HG03095 (cell line): ENCODE measurements around the gene PTGIR.

Experiments used
- ATAC-seq: cut with Tn5 transposase; IDR thresholded peaks from one replicate; pipeline ENCODE4 v1.9.1; 2021; ENCODE audit warnings: moderate library complexity; ENCODE audit not compliant: unreplicated experiment

The PTGIR gene, protein sequence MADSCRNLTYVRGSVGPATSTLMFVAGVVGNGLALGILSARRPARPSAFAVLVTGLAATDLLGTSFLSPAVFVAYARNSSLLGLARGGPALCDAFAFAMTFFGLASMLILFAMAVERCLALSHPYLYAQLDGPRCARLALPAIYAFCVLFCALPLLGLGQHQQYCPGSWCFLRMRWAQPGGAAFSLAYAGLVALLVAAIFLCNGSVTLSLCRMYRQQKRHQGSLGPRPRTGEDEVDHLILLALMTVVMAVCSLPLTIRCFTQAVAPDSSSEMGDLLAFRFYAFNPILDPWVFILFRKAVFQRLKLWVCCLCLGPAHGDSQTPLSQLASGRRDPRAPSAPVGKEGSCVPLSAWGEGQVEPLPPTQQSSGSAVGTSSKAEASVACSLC

DNA sequence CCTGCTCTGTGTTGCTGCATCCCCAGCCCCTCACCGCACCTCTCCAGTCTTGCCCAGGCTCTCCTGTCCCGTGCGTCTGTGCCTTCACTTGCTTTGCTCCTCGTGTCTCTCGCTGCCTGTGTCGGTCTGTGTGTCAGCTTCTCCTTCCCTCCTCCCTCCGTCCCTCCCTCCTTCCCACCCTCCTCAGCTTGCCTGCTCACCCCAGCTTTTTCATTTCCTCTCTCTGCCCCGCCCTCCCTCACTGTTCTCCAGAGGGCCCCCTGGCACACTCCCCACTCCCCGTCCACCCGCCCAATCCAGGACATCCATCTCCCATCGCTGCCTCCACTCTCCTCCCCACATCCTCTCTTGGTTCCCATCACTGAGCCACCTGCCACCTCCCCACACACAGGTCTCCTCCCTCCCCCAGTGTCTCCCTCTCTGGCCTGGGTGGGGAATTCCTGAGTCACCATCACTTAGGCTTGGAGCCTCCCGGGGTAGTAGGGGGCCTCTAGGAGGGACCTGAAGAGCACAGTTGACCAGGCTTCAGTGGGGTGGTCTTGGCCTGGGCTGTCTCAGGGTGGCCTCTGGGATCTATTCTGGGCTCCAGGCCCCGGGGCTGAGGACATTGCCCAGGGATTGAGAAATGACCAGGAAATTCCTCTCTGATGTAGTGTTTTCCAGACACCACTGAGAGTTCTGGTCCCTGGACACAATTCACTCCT lies at the start of gene PTGIR:
PTGIR (minus strand) TSS at position 132 of the 704 bp plus-strand sequence. CDS start 864 bp downstream, outside the sequence.
- ATAC-seq, result no peak

DNA sequence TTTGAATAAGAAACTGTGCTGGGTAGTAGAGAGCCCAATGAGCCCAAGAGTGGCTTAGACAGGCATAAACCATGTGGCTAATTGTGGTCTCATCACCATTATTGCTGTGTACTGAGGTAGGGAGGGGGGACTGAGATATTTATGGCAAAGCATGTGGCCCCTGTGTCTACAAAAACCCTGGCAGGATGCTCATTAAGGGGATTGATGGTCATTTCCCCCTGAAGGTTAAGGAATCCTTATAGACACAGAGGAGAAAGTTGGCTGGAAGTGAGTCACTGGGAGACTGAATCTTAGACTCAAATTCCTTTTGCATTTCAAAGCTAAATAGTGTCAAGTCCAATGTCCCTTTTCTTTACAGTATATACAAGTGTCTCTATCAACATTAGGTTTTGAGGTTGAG lies 45.9 kb upstream of the PTGIR start:
- ATAC-seq, result no peak

DNA sequence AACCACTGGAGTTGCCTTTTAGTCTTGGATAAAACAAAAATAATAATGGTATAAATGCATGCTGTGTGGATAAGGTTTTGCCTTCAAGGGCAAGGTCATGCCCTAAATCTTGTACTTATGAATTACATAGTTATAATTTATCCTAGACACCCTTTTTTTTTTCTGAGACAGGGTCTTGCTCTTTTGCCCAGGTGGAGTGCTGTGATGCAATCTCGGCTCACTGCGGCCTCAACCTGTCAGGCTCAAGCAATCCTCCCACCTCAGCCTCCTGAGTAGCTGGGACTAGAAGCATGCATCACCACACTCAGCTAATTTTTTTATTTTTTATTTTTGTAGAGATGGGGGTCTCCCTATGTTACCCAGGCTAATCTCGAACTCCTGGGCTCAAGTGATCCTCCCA lies 43.8 kb upstream of the PTGIR start:
- ATAC-seq, result no peak

DNA sequence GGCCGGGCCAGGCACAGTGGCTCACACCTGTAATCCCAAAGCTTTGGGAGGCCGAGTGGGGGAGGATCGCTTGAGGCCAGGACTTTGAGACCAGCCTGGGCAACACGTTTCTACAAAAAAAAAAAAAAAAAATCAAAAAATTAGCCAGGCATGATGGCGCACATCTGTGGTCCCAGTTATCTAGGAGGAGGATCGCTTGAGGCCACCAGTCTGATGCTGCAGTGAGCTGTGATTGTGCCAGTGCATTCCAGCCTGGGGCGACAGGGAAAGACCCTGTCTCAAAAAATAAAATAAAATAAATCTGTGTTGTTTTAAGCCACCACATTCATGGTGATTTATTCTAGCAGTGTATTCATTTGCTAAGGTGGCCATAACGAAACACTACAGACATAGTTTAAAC lies 40.2 kb upstream of the PTGIR start:
- ATAC-seq, result no peak

DNA sequence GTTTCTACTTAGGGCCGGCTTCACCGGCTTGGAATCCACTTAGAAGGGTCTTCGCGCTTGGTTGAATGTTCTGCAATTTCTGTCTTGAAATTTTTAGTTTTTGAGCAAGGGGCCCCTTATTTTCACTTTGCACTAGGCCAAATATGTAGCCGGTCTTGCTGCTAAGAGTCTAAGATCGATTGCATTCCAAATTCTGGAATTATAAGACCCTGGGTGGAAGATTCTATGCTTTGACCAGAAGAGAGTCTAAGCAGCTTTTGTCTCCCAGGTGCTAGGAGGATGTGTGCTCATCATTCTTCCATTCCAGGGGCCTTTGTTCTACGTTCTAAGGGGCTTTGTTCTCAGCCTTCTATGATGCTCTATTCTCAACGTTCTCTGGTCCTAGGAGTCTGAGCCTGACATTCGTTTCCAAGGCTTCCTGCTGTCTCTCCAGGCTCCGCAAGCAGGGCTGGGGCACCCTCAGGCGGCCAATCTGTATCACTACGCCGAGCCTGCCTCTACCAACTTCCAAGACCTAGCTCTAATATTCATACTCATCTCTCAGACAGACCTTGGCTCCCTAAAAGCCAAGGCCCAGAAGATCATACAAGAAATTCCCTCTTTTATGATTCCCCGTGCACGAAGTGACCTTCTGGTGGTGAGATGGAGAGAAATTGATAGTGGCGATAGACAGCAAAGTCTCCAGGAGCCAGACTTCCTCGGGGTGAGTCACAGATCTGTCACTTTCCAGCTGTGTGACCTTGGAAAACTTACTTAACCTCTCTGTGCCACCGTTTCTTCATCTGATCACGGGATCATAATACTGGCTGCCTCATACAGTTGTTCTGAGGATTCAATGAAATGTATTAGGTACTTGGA lies 37.1 kb upstream of the PTGIR start:
- ATAC-seq, result no peak

DNA sequence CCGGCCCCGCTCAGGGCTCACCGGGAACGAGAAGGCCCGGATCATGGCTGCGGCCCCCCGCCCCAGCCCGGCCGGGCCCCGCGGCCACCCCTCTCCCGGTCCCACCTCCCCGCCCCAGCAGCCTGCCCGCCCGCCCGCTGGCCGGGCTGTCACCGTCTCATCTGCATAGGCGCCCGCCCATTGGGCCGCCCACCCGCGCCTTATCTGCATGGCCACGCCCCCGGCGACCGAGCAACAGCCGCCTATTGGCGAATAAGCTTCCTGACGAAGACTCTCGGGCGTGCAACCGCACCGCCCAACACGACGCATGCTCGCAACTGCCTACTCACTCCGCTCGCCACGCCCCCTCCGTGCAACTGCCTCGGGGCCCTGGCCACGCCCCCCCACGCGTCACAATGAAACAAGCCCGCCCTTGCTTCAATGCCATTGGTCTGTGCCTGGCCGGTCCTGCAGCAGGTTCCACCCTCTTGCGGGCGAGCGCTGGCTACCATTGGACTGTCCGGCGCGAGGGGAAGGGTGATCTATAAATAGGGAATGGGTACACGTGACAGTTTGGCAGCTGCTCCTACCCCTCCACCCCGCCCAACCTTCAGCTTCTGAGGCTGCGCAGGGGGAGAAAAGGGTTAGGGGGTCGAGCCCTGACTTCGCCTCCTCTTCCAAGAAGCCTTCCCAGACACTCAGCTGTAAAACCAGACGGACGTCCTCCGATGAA lies 36.3 kb upstream of the PTGIR start, which contains the start of gene DACT3:
DACT3 (minus strand) TSS at position 163 of the 712 bp plus-strand sequence; CDS start at position 45, 118 bp downstream.
- peak; percentile 85 for ATAC-seq

DNA sequence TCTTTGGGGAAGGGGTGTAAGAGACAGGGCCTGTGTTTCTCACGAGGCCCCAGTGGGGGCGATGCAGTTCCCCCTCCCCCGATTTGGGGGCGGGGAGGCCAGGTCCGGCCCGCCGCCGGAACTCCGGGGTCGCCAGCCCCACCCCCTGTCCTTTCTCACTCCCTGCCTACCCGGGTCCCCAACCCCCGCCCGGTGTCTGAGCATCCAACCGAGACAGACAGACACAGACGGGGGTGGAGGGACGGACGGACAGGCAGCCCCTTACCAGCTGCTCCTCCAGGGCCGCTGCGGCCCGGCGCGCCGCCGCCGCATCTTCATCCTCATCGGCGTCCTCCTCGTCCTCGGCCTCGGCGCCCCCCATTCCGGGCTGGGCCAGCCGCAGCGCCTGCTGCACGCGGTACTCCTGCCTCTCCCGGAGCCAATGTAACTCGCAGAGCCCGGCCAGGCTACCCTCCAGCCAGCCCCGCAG lies 35.7 kb upstream of the PTGIR start:
- ATAC-seq, result no peak

DNA sequence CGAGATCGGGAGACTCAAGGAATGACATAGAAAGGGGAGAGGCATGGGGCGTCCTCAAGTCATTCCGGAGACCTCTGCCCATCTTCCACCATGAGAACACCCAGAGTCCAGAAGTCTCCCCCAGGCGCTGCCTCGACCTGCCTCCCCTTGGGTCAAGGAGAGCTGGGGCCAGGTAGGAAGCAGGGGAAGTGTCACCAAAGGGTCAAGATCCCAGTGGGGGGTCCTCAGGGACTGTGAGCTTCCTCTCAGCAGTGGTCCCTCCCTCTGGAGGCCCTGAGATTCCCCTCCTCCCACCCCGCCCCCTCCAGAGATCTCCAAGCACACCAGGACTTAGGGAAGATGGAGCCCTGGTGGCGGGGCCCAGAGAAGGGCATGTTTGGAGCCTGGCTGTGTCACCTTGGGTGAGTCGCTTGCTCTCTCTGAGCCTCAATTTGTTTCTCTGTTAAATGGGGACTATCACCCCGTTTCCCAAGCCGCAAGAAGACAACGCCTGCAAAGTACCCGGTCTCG lies 35.2 kb upstream of the PTGIR start:
- no peak for ATAC-seq

DNA sequence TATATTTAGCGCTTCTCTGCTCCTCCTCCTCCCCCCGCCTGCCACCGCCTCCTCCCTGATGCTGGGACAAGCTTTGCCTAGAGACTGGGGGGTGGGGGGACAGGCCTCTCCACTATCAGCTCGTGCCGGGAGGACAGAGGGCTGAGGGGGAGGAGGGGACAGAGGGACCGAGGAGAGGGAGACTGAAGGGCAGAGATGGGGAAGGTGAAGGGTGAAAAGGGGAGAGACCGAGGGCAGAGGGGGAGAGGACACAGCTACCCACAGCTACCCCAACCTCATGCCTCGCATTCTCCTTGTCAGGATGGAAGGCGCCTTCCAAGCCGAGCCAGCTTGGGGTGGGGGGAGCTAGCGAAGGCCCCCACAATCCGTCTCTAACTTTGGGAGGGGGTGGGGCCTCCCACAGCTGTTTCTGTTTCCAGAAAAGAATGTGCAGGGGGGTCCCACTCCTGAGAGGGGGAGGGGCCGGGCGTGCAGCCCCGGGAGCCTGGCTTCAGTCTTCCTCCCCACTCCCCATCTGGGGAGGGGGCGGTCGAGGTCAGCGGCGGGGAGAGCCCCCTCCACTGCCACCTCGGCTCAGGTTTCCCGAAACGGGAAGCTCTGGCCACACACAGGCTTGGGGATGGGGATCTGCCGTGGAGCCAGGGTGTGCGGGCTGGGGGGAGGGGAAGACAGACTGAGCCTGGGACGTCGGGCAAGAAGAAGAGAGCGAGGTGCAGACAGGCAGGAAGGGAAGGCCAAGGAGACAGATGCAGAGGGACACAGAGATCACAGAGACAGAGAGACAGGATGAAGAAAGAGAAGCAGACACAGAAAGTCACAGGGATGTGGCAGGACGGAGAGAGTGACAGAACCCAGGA lies 34.5 kb upstream of the PTGIR start:
- ATAC-seq, result no peak

DNA sequence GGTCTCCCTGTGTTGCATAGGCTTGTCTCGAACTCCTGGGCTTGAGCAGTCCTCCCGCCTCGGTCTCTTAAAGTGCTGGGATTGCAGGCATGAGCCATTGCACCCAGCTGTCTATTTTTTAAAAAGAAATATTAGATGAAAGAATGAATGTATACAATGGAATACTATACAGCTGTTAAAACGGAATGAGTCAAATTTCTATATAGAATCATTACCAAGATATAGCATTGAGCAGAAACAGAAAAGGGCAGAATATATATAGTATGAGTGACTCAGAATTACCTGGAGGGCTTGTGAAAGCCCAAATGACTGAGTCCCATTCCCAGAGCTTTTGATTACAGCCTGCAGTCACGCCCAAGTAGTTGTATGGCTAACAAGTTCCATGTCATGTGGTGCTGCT lies 31.7 kb upstream of the PTGIR start:
- ATAC-seq, result no peak

DNA sequence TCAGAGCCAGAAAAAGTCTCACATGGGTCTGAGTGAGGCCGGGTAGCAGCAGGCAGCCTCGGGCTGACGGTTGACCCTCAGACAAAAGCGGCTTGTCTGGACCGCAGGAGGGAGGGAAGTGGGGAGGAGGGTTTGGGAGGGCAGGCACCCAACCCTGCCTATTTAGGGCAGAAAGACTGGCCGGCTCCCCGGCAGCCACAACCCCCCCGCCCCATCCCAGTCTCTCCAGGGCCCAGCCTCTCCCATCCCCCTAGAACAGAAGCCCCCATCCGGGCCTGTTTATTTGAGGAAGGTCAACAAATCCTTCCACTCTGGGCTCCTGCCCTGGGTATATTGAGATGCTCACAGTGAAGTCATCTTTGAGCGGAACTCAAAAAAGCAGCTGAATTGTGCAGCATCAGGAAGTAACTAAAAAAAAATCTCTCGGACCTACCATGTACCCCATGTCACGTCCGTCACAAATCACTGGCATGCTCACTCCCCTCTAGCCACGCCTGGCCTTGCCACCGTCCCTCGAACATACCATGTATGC lies 29.8 kb upstream of the PTGIR start:
- no peak for ATAC-seq

DNA sequence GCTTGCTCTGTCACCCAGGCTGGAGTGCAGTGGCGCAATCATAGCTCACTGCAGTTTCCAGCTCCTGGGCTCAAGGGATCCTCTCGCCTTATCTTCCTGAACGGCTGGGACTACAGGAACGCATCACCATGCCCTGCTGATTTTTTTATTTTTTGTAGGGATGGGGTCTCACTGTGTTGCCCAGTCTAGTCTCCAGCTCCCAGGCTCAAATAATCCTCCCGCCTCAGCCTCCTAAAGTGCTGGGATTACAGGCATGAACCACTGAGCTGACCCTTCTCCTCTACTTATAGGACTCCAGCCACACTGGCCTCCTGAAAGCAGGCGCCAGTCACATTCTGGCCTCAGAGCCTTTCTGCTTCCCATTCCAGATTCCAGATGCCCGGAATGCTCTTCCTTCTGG lies 25.6 kb upstream of the PTGIR start:
- no peak for ATAC-seq

DNA sequence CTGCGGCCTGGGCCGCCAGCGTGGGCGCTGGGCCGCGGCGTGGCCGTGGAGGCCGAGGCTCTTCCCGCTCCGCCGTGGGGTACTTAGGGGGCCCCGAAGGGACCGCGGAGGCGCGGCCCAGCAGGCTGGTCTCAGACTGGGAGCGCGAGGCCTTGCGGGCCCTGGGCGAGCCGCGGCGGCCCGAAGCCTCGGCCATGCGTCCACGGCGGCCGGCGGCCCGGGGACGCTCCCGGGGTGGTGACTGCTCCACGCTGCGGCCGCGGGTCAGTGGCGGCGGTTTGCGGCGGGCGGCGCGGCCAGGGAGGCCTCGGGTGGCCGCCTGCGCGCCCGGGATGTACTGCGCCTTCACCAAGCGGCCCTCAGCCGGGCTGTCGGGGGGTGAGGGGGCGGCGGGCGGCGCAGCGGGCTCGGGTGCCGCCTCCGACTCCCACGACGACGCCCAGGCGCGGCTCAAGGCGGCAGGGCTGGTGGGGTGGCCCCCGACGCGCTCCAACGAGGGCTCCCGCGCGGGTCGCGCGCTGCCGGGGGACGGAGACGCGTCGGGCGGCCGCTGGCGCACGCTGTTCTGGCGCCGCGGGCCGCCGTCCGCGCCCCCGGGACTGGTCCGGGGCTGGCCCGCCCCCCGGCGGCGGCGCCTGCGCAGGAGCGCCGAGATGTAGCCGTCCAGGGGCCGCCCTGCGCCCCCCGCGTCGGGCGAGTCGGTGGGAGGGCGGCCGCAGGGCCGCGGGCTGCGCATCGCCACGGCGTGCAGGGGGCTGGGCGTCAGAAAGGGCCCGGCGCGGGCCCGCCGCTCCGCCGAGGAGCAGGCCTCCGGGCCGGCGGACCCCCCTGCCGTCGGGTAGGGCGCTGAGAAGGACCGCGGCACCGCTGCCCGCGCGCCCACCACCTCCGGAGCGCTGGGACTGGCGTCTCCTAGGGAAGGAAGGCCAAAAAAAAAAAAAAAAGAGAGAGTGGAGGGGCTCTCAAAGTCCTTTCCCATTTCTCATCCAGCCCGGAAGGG lies 24.4 kb upstream of the PTGIR start:
- no peak for ATAC-seq

DNA sequence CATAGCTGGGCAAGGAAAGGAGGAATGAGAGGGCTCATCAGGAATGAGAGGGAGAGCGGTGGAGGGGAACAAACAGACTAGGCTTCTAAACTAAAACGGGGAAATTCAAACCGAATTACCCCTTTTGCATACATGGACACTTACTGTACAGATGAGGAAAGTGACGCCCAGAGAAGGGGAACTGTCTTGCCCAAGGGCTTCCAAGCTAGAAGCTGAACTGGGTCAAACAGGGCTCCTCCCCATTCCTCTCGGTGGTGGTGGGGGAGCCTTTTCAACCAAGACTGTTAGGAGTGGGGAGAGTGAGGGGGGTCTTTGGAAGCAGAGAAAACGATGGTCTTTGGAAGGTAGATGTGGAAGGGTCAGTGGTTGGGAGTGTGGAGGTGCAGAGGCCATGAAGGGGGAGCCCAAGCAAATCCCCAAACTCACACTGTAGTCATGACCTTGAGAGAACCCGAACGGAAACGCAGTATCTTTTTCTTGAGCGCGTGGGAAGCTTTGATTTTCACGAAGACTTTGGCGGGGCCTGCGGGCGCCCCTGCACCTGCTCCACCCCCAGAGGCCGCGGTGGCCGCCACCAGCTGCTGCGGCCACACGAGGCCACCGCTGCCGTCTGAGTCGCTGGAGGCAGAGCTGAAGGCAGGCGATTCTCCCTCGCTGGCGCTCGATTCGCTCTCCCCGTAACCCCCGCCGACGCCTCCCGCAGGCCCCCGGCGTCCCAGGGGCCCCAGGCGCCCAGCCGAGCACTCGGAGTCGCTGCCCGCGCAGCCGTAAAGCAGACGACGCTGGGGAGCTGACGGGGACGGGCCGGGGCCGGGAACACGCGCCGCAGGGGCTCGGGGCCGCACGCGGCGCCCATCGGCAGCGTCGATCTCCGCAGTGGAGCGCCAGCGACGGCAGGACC lies 23.4 kb upstream of the PTGIR start:
- no peak for ATAC-seq

DNA sequence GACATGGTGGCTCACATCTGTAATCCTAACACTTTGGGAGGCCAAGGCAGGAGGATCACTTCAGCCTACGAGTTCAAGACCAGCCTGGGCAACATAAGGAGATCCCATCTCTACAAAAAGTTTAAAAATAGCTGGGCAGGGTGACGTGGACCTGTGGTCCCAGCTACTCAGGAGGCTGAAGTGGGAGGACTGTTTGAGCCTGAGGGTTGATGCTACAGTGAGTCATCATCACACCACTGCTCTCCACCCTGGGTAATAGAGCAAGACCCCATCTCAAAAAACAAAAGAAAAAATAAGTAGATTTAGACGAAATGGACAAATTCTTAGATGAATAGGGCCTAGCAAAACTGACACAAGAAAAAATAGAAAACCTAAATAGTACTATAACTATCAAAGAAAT lies 21.5 kb upstream of the PTGIR start:
- no peak for ATAC-seq

DNA sequence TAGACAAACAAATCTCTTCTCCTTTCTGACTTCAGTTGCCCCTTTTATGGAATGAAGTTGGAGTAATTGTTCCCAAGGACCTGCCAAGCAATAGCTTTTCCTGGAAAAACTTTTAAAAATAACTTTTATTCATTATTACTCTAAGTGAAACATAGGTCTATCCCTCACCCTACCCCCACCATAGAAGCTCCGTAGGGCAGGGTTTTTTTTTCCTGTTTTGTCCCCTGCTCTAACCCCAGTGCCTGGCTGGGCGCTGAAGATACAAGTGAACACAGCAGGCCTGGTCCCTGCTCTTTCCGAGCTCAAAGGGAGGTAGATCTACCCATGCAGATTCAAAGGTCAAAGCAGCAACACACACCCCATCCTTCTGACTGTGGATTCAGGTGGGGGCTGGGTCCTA lies 19.8 kb upstream of the PTGIR start:
- no peak for ATAC-seq

DNA sequence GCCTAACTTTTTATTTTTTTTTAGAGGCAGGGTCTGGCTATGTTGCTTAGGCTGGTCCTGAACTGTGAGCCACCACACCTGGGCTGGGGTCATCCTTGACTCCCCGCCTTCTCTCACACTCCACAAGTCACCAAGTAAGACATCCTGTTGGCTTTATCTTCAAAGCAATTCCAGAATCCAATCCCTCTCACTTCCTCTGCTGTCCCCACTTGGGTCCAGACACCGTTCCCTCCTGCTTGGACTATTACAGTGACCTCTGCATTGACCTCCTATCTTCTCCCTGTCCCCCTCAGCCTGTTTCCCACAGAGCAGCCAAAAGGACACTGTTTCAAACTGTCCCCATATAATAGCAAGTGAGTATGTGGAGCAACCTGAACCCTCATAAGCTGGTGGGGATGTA lies 15.8 kb upstream of the PTGIR start:
- no peak for ATAC-seq
